GM23338 (cell line): Measurements from ENCODE around the gene DLK1. TPM values are rescaled to one million over a fixed set of nuclear protein-coding genes. Genes with fewer than 3 reads are reported as not detected.

Source experiments
- ATAC-seq: fragments of 200-7000 bp; cut with Tn5 transposase; 3 replicates; pipeline ENCODE4 v1.9.1; 2020
- DNase-seq: peaks from one replicate; pipeline ENCODE4 v3.0.0-alpha.2; 2015; ENCODE audit warnings: low spot score
- H2AFZ ChIP-seq: fragments of 200-600 bp; sonication (generic); 2 replicates; pipeline ENCODE4 v1.8.0; 2016; ENCODE audit warnings: antibody characterized with exemption, mild to moderate bottlenecking, moderate library complexity
- H3F3A ChIP-seq: fragments of 200-600 bp; sonication (generic); replicated peaks from 2 replicates; pipeline ENCODE4 v1.8.0; 2017; ENCODE audit warnings: antibody characterized with exemption, mixed run types, low read depth
- H3K27ac ChIP-seq: fragments of 200-600 bp; sonication (generic); 2 replicates; pipeline ENCODE4 v1.6.1; 2016; ENCODE audit warnings: low read depth
- H3K27me3 ChIP-seq: fragments of 200-600 bp; sonication (generic); 2 replicates; pipeline ENCODE4 v1.8.0; 2016; ENCODE audit warnings: mild to moderate bottlenecking, mixed run types, moderate library complexity; ENCODE audit not compliant: insufficient read depth
- H3K36me3 ChIP-seq: fragments of 200-600 bp; sonication (generic); 2 replicates; pipeline ENCODE4 v1.8.0; 2016; ENCODE audit warnings: mild to moderate bottlenecking; ENCODE audit not compliant: insufficient read depth
- H3K4me1 ChIP-seq: fragments of 200-600 bp; sonication (generic); 2 replicates; pipeline ENCODE4 v1.8.0; 2016; ENCODE audit warnings: mild to moderate bottlenecking, moderate library complexity; ENCODE audit not compliant: insufficient read depth
- H3K4me2 ChIP-seq: fragments of 200-600 bp; sonication (generic); 2 replicates; pipeline ENCODE4 v1.7.1; 2017; ENCODE audit warnings: mixed run types
- H3K4me3 ChIP-seq: fragments of 200-600 bp; sonication (generic); 2 replicates; pipeline ENCODE4 v1.6.1; 2016; ENCODE audit warnings: mixed run types
- H3K79me2 ChIP-seq: fragments of 200-600 bp; sonication (generic); replicated peaks from 2 replicates; pipeline ENCODE4 v1.8.0; 2017; ENCODE audit warnings: mild to moderate bottlenecking; ENCODE audit not compliant: insufficient read depth
- H3K9me2 ChIP-seq: fragments of 200-600 bp; sonication (generic); 2 replicates; pipeline ENCODE4 v1.8.0; 2017; ENCODE audit not compliant: insufficient read depth
- H4K20me1 ChIP-seq: fragments of 200-600 bp; sonication (generic); replicated peaks from 2 replicates; pipeline ENCODE4 v1.8.0; 2017; ENCODE audit warnings: mild to moderate bottlenecking; ENCODE audit not compliant: insufficient read depth
- H3K27ac Mint-ChIP-seq: 2 replicates; pipeline ENCODE4 v1.8.0; 2020; ENCODE audit warnings: inconsistent platforms, mild to moderate bottlenecking, moderate library complexity, mixed read lengths
- H3K27me3 Mint-ChIP-seq: 3 replicates; pipeline ENCODE4 v1.8.0; 2022; ENCODE audit warnings: low read depth, mild to moderate bottlenecking, moderate library complexity, mixed read lengths, inconsistent platforms; ENCODE audit not compliant: insufficient read depth, poor library complexity
- H3K36me3 Mint-ChIP-seq: 3 replicates; pipeline ENCODE4 v1.8.0; 2021; ENCODE audit warnings: low read depth, mild to moderate bottlenecking, inconsistent platforms, moderate library complexity, mixed read lengths
- H3K4me1 Mint-ChIP-seq: 3 replicates; pipeline ENCODE4 v1.8.0; 2020; ENCODE audit warnings: mild to moderate bottlenecking, inconsistent platforms, mixed read lengths
- H3K4me3 Mint-ChIP-seq: 3 replicates; pipeline ENCODE4 v1.8.0; 2021; ENCODE audit warnings: moderate library complexity, mild to moderate bottlenecking, inconsistent platforms, mixed read lengths
- H3K9me3 Mint-ChIP-seq: 3 replicates; pipeline ENCODE4 v1.8.0; 2020; ENCODE audit warnings: moderate library complexity, mild to moderate bottlenecking, inconsistent platforms, mixed read lengths
- CTCF ChIP-seq, 2 experiments: fragments of 200-600 bp in 1 of 2; sonication (generic) in 1 of 2; conservative IDR thresholded peaks; 2 replicates each; pipeline versions ENCODE4 v1.5.1 to v1.6.1; 2016 to 2017; ENCODE audit warnings: antibody characterized with exemption in 2 of 2, low read depth in 2 of 2, mild to moderate bottlenecking in 2 of 2, moderate library complexity in 1 of 2
- EZH2 ChIP-seq: fragments of 200-600 bp; sonication (generic); IDR thresholded peaks from one replicate; pipeline ENCODE4 v1.8.0; 2017; ENCODE audit warnings: antibody characterized with exemption, mild to moderate bottlenecking, low read depth; ENCODE audit not compliant: unreplicated experiment
- EZH2phosphoT487 ChIP-seq: fragments of 200-600 bp; sonication (generic); IDR thresholded peaks from one replicate; pipeline ENCODE4 v1.8.1; 2018; ENCODE audit warnings: antibody characterized with exemption; ENCODE audit not compliant: unreplicated experiment
- JUNB ChIP-seq: IDR thresholded peaks from one replicate; pipeline ENCODE4 v1.6.1; 2016; ENCODE audit warnings: antibody characterized with exemption; ENCODE audit not compliant: unreplicated experiment
- POLR2AphosphoS5 ChIP-seq: IDR thresholded peaks from 2 replicates; pipeline ENCODE4 v1.6.1; 2016; ENCODE audit warnings: antibody characterized with exemption, low read depth
- REST ChIP-seq: IDR thresholded peaks from one replicate; pipeline ENCODE4 v1.6.1; 2018; ENCODE audit warnings: antibody characterized with exemption; ENCODE audit not compliant: unreplicated experiment
- STAT1 ChIP-seq: IDR thresholded peaks from one replicate; pipeline ENCODE4 v1.6.1; 2016; ENCODE audit warnings: antibody characterized with exemption; ENCODE audit not compliant: unreplicated experiment
- ZNF114 ChIP-seq: fragments of 250-450 bp; sonication (Bioruptor Pico); IDR thresholded peaks from 2 replicates; pipeline ENCODE4 v1.5.0; 2020; ENCODE audit warnings: mild to moderate bottlenecking, moderate library complexity
- polyA plus RNA-seq: library from polyadenylated mRNA; unstranded; fragments of >200 nt; fragmentation: Nextera tagmentation; extraction: Ambion mirVana; gene quantifications from 2 replicates; pipeline ENCODE4 v1.2.1, GENCODE V29; 2016
- total RNA-seq: library from RNA; depleted of rRNA; stranded (reverse); fragments of >200 nt; shearing (Covaris generic); gene quantifications from 2 replicates; pipeline ENCODE4 v1.2.3, GENCODE V29; 2014
- TF ChIP-seq, protein P1 (sequence below): fragments of 250-450 bp; sonication (Bioruptor Pico); IDR thresholded peaks from 2 replicates; pipeline ENCODE4 v1.5.0; 2020; ENCODE audit warnings: mild to moderate bottlenecking, moderate library complexity

DLK1 gene
- total and polyA plus RNA-seq, 2 experiments from 2014 or later, result 1.1 to 1.2 TPM

GRCh38 chr14:100714258-100714892, 12.3 kb upstream of the DLK1 start:
- Histone ChIP-seq H4K20me1 (no peaks in the 10 kb centered on the region), H3K4me1 (peaks cover 15% of the 10 kb centered on the region), H3K9me2 (no peaks in the 10 kb centered on the region), H3K27ac (no peak overlapping the region), H3K4me3 (no peak overlapping the region), H3K27me3 (peaks cover 13% of the 10 kb centered on the region), H2AFZ (no peak overlapping the region), H3K4me2 (no peak overlapping the region), H3F3A (no peaks in the 10 kb centered on the region), H3K79me2 (no peaks in the 10 kb centered on the region), H3K36me3 (no peaks in the 10 kb centered on the region)
- Mint-ChIP-seq H3K36me3 (no peaks in the 10 kb centered on the region; the same call in 2 of the 3 replicates), H3K4me1 (peaks cover 35% of the 10 kb centered on the region), H3K27ac (no peak overlapping the region), H3K27me3 (peaks cover 23% of the 10 kb centered on the region), H3K4me3 (no peak overlapping the region), H3K9me3 (no peaks in the 10 kb centered on the region)
- no peak for TF ChIP-seq JUNB
- TF ChIP-seq CTCF (conservative IDR thresholded peaks at IDR 0.05; ENCODE audit: low read depth in 2 of 2), result no peak
- no peak for DNase-seq
- no peak for ATAC-seq

GRCh38 chr14:100715332-100715731, 11.4 kb upstream of the DLK1 start:
- H3K9me3 Mint-ChIP-seq, result no peaks in the 10 kb centered on the region
- H3K9me2 ChIP-seq, result no peaks in the 10 kb centered on the region
- no peak overlapping the region for H3K27ac ChIP-seq
- H3K36me3 ChIP-seq, result no peaks in the 10 kb centered on the region
- H3K4me3 Mint-ChIP-seq, result no peak overlapping the region
- H3K79me2 ChIP-seq, result no peaks in the 10 kb centered on the region
- no peak overlapping the region for H3K4me3 ChIP-seq
- H3K4me1 ChIP-seq, result peaks cover 9% of the 10 kb centered on the region
- ATAC-seq (no peak), DNase-seq (no peak)
- peaks cover 16% of the 10 kb centered on the region for H3K27me3 Mint-ChIP-seq
- H3K27ac Mint-ChIP-seq, result no peak overlapping the region
- H4K20me1 ChIP-seq, result no peaks in the 10 kb centered on the region
- H3K27me3 ChIP-seq, result peaks cover 3% of the 10 kb centered on the region; the same call in 1 of the 2 replicates
- H2AFZ ChIP-seq, result no peak overlapping the region
- H3K4me2 ChIP-seq, result no peak overlapping the region
- H3F3A ChIP-seq, result no peaks in the 10 kb centered on the region
- no peaks in the 10 kb centered on the region; the same call in 2 of the 3 replicates for H3K36me3 Mint-ChIP-seq
- peaks cover 35% of the 10 kb centered on the region for H3K4me1 Mint-ChIP-seq
- no peak for TF ChIP-seq EZH2phosphoT487
- TF ChIP-seq REST, result no peak
- TF ChIP-seq JUNB, result no peak
- TF ChIP-seq STAT1, result no peak
- no peak for TF ChIP-seq EZH2
- no peak for TF ChIP-seq POLR2AphosphoS5
- TF ChIP-seq ZNF114 (CRISPR knock-in tag), result no peak
- TF ChIP-seq, protein P1, sequence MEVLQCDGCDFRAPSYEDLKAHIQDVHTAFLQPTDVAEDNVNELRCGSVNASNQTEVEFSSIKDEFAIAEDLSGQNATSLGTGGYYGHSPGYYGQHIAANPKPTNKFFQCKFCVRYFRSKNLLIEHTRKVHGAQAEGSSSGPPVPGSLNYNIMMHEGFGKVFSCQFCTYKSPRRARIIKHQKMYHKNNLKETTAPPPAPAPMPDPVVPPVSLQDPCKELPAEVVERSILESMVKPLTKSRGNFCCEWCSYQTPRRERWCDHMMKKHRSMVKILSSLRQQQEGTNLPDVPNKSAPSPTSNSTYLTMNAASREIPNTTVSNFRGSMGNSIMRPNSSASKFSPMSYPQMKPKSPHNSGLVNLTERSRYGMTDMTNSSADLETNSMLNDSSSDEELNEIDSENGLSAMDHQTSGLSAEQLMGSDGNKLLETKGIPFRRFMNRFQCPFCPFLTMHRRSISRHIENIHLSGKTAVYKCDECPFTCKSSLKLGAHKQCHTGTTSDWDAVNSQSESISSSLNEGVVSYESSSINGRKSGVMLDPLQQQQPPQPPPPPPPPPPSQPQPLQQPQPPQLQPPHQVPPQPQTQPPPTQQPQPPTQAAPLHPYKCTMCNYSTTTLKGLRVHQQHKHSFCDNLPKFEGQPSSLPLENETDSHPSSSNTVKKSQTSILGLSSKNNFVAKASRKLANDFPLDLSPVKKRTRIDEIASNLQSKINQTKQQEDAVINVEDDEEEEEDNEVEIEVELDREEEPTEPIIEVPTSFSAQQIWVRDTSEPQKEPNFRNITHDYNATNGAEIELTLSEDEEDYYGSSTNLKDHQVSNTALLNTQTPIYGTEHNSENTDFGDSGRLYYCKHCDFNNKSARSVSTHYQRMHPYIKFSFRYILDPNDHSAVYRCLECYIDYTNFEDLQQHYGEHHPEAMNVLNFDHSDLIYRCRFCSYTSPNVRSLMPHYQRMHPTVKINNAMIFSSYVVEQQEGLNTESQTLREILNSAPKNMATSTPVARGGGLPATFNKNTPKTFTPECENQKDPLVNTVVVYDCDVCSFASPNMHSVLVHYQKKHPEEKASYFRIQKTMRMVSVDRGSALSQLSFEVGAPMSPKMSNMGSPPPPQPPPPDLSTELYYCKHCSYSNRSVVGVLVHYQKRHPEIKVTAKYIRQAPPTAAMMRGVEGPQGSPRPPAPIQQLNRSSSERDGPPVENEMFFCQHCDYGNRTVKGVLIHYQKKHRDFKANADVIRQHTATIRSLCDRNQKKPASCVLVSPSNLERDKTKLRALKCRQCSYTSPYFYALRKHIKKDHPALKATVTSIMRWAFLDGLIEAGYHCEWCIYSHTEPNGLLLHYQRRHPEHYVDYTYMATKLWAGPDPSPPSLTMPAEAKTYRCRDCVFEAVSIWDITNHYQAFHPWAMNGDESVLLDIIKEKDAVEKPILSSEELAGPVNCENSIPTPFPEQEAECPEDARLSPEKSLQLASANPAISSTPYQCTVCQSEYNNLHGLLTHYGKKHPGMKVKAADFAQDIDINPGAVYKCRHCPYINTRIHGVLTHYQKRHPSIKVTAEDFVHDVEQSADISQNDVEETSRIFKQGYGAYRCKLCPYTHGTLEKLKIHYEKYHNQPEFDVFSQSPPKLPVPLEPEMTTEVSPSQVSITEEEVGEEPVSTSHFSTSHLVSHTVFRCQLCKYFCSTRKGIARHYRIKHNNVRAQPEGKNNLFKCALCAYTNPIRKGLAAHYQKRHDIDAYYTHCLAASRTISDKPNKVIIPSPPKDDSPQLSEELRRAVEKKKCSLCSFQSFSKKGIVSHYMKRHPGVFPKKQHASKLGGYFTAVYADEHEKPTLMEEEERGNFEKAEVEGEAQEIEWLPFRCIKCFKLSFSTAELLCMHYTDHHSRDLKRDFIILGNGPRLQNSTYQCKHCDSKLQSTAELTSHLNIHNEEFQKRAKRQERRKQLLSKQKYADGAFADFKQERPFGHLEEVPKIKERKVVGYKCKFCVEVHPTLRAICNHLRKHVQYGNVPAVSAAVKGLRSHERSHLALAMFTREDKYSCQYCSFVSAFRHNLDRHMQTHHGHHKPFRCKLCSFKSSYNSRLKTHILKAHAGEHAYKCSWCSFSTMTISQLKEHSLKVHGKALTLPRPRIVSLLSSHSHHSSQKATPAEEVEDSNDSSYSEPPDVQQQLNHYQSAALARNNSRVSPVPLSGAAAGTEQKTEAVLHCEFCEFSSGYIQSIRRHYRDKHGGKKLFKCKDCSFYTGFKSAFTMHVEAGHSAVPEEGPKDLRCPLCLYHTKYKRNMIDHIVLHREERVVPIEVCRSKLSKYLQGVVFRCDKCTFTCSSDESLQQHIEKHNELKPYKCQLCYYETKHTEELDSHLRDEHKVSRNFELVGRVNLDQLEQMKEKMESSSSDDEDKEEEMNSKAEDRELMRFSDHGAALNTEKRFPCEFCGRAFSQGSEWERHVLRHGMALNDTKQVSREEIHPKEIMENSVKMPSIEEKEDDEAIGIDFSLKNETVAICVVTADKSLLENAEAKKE (CRISPR knock-in tag), result no peak
